Psoas muscle (tissue), 8 donors: Measurements from ENCODE around the gene KRT73. TPM values are rescaled to one million over a fixed set of nuclear protein-coding genes. Genes with fewer than 3 reads are reported as not detected.
A peak's percentile ranks its signal among the peaks of the same experiment; 100 is the strongest.

Experiments used
- ATAC-seq, 4 donors: fragments of 200-7000 bp; cut with Tn5 transposase; one replicate each; pipeline ENCODE4 v1.9.1; 2020; ENCODE audit warnings: moderate library complexity in 3 of 4, mild to moderate bottlenecking in 2 of 4
- DNase-seq, 2 donors: peaks; one replicate each; pipeline ENCODE4 v3.0.0-alpha.2; 2020
- H3K27ac ChIP-seq: fragments of 200-600 bp; one replicate; pipeline ENCODE4 v1.8.0; 2022
- H3K27me3 ChIP-seq, 3 donors: fragments of 200-600 bp in 1 of 3; one replicate each; pipeline versions ENCODE4 v1.6.1 to v1.8.0; 2013 to 2022; ENCODE audit warnings: low read length in 2 of 3, mild to moderate bottlenecking in 2 of 3, moderate library complexity in 1 of 3; ENCODE audit not compliant: insufficient read depth in 3 of 3
- H3K36me3 ChIP-seq, 2 donors: fragments of 200-600 bp in 1 of 2; one replicate each; pipeline versions ENCODE4 v1.6.1 to v1.8.0; 2013 to 2022; ENCODE audit warnings: low read depth in 1 of 2, mild to moderate bottlenecking in 1 of 2, moderate library complexity in 1 of 2; ENCODE audit not compliant: insufficient read depth in 1 of 2
- H3K4me1 ChIP-seq: fragments of 200-600 bp; one replicate; pipeline ENCODE4 v1.8.0; 2022
- H3K4me3 ChIP-seq: fragments of 200-600 bp; one replicate; pipeline ENCODE4 v1.8.0; 2022; ENCODE audit warnings: mild to moderate bottlenecking
- H3K9me3 ChIP-seq: fragments of 200-600 bp; one replicate; pipeline ENCODE4 v1.8.0; 2022
- WGBS, 3 donors: extraction: QIAGEN DNeasy Blood & Tissue Kit; methylation state at CpG; one replicate each; pipeline versions ENCODE4 v1.1.6 to v1.1.7; 2013; 5-methylcytosine and 5-hydroxymethylcytosine counted together
- intact Hi-C, 2 donors: fragments of 100-400 bp; cut with DNase I; formaldehyde crosslinking; loops; one replicate each; pipeline versions ENCODE4 v1.11.0 to v1.14.2; 2022
- polyA plus RNA-seq, 3 donors: library from polyadenylated mRNA; stranded (reverse); fragments of 200-250 nt; gene quantifications; one replicate each; pipeline ENCODE4 v1.2.3, GENCODE V29; 2013
- total RNA-seq, 4 donors: library from RNA; stranded (reverse); fragmentation: NEBNext Ultra II Directional in 2 of 4; extraction: Animal tissue kit (Norgen Biotek cat#: 25700) in 2 of 4; gene quantifications; one replicate each; pipeline versions ENCODE4 v1.2.1 to v1.2.4, GENCODE V29; 2021 to 2023
- TF ChIP-seq, protein P1 (sequence below): fragments of 200-600 bp; IDR thresholded peaks from one replicate; pipeline ENCODE4 v1.8.0; 2022; ENCODE audit warnings: antibody characterized with exemption
- donor health status: healthy with polysubstance abuse.
- donor health status: DM: no; HTN: no; CAD: no; lungs with moderate emphysema.
- donor health status: Bipolar disorder and iron deficiency.
- donor health status: healthy.
- donor health status: DM: yes; HTN: yes; CAD: no.
- donor health status: DM: no; HTN: no; CAD: no.
- donor health status: DM: no; HTN: no; CAD: no.
- donor health status: DM: yes; HTN: yes; CAD: no.

KRT73 gene
- total and polyA plus RNA-seq, 7 donors: not detected

DNA sequence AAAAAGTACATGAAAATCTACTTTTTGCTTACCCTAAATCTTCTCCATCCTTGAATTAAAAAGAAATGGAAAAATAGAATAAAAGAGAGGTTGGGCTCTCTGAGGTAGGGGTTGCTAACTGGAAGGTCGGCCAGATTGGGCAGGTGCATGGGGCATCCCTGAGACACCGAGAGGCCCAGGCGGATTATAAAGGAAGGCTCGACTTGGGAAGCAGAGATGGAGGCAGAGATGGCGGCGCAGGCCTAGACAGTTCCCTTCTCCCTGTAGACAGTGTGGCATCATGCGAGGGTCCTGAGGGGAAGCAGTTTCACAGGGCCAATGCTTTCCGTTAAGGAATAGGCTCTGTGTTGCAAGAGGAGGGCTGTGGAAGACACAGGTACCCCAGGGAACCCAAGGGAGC lies 41.0 kb downstream of the KRT73 start:
- WGBS, 3 donors: 88 to 98% (median 92%) methylated on average over 8 of the region's 8 CpGs
- H3K9me3 ChIP-seq: no peaks in the 10 kb centered on the region
- ATAC-seq (no peak), DNase-seq (no peak)
- H3K4me3 ChIP-seq: no peak overlapping the region
- intact Hi-C loops: no loop called here
- peaks cover 0 to 6% (median 4%) of the 10 kb centered on the region in 3 donors for H3K27me3 ChIP-seq
- no peaks in the 10 kb centered on the region for H3K36me3 ChIP-seq
- TF ChIP-seq, protein P1, sequence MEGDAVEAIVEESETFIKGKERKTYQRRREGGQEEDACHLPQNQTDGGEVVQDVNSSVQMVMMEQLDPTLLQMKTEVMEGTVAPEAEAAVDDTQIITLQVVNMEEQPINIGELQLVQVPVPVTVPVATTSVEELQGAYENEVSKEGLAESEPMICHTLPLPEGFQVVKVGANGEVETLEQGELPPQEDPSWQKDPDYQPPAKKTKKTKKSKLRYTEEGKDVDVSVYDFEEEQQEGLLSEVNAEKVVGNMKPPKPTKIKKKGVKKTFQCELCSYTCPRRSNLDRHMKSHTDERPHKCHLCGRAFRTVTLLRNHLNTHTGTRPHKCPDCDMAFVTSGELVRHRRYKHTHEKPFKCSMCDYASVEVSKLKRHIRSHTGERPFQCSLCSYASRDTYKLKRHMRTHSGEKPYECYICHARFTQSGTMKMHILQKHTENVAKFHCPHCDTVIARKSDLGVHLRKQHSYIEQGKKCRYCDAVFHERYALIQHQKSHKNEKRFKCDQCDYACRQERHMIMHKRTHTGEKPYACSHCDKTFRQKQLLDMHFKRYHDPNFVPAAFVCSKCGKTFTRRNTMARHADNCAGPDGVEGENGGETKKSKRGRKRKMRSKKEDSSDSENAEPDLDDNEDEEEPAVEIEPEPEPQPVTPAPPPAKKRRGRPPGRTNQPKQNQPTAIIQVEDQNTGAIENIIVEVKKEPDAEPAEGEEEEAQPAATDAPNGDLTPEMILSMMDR: no peak
- H3K27ac ChIP-seq: no peak overlapping the region
- no peaks in the 10 kb centered on the region for H3K4me1 ChIP-seq

DNA sequence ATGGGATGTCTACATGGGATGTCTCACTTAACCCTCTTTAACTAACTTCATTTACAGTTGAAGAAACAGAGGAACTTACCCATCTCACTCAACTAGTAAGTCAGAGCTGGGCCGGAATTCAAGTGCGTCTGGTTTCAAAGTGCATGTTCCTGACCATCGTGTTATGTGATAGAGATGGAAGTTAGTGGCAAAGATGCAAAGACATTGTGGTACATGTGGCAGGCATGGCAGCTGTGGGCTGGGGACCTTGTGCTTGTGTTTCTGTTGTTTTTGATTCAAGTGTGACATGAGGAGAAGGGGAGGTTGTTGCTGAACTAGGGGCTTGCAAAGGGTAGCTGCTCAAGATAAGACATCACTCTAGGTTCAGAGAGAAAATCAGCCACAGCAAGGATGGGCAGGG lies 42.4 kb downstream of the KRT73 start:
- DNase-seq (no peak), ATAC-seq (no peak)
- TF ChIP-seq, protein P1: no peak
- Histone ChIP-seq H3K9me3 (no peaks in the 10 kb centered on the region), H3K4me3 (no peak overlapping the region), H3K27ac (no peak overlapping the region), H3K27me3 (peaks cover 4 to 13% (median 4%) of the 10 kb centered on the region in 3 donors), H3K36me3 (no peaks in the 10 kb centered on the region), H3K4me1 (no peaks in the 10 kb centered on the region)
- intact Hi-C loops: no loop called here
- WGBS, 3 donors: 78 to 97% (median 95%) methylated on average over 3 of the region's 3 CpGs

- Histone ChIP-seq H3K27ac (no peak overlapping the region), H3K9me3 (no peaks in the 10 kb centered on the region), H3K4me3 (no peak overlapping the region), H3K4me1 (no peaks in the 10 kb centered on the region), H3K27me3 (peaks cover 4 to 13% (median 5%) of the 10 kb centered on the region in 3 donors), H3K36me3 (no peaks in the 10 kb centered on the region)
- DNase-seq: no peak
- 88 to 94% (median 91%) methylated on average over 9 of the region's 9 CpGs for WGBS, 3 donors
- TF ChIP-seq, protein P1: no peak
- no peak for ATAC-seq
- intact Hi-C loops: no loop called here
Observed at GRCh38 chr12:52575256-52575655, 43.1 kb downstream of the KRT73 start.

DNA sequence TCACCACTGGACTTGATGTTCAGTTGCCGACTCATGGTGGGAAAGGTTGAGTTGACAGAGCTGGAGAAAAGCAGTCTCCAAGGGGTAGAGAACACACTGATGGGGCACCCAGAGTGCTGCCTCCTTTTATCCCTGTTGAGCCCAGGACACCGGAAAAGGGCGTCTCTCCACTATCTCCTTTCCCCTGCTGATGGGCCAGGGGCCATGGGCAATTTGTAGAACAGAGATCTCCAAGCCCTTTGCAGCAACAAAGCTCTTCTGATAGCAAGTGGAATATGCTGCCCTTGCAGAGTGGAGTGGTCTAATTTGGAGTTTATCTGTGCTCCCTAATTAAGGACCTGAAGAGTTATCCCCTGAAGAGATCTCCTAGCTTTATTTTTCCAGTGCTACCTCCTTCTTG lies 44.6 kb downstream of the KRT73 start, which contains the start of gene KRT74:
KRT74 (minus strand) TSS at position 101 of the 400 bp plus-strand sequence; CDS start at position 35, 66 bp downstream.
- WGBS, 3 donors: 65 to 87% (median 84%) methylated on average over 3 of the region's 3 CpGs
- Histone ChIP-seq H3K36me3 (no peaks in the 10 kb centered on the region), H3K4me3 (no peak within 1 kb of the TSS), H3K27ac (no peak within 1 kb of the TSS), H3K9me3 (no peaks in the 10 kb centered on the region), H3K4me1 (no peaks in the 10 kb centered on the region), H3K27me3 (peaks cover 0 to 13% (median 5%) of the 10 kb centered on the region in 3 donors)
- intact Hi-C loops: no loop called here
- TF ChIP-seq, protein P1: no peak
- no peak for ATAC-seq
- no peak for DNase-seq

- TF ChIP-seq, protein P1: no peak
- intact Hi-C loops: no loop called here
Observed at GRCh38 chr12:52573306-52573705, 45.1 kb downstream of the KRT73 start.

More at GRCh38 chr12:52573306-52573705, 45.1 kb downstream of the KRT73 start:
- Histone ChIP-seq H3K27me3 (peaks cover 0 to 13% (median 5%) of the 10 kb centered on the region in 3 donors), H3K9me3 (no peaks in the 10 kb centered on the region), H3K4me3 (no peak overlapping the region), H3K36me3 (no peaks in the 10 kb centered on the region), H3K27ac (no peak overlapping the region), H3K4me1 (no peaks in the 10 kb centered on the region)
- DNase-seq (peak in 1 of 2 donors; percentile 41), ATAC-seq (no peak)
- WGBS, 3 donors: 69 to 80% (median 78%) methylated on average over 15 of the region's 15 CpGs
